Loucy (cell line): ENCODE measurements around the gene GATA3.

Experiments
- CTCF ChIP-seq: fragments of 200-600 bp; sonication (generic); conservative IDR thresholded peaks from 2 replicates; pipeline ENCODE4 v1.5.1; 2014; ENCODE audit warnings: mild to moderate bottlenecking, antibody characterized with exemption, low read length
- EZH2phosphoT487 ChIP-seq: fragments of 200-600 bp; IDR thresholded peaks from 2 replicates; pipeline ENCODE4 v1.6.1; 2018; ENCODE audit warnings: antibody characterized with exemption, mild to moderate bottlenecking, moderate library complexity, borderline replicate concordance

- no peak for TF ChIP-seq CTCF
- no peak for TF ChIP-seq EZH2phosphoT487
These were observed 17.7 kb downstream of the GATA3 start for GRCh38 chr10:8072211-8072610.
